HG02798 (cell line): ENCODE results near the gene PTPA.
"Not testable (repeated sequence)": the region's sequence is repeated elsewhere in the genome, so short reads cannot be mapped to it uniquely, and the experiment has no call there.

ENCODE experiments used
- ATAC-seq: cut with Tn5 transposase; IDR thresholded peaks from one replicate; pipeline ENCODE4 v1.9.1; 2021; ENCODE audit warnings: mild to moderate bottlenecking; ENCODE audit not compliant: unreplicated experiment, poor library complexity

Gene PTPA

DNA sequence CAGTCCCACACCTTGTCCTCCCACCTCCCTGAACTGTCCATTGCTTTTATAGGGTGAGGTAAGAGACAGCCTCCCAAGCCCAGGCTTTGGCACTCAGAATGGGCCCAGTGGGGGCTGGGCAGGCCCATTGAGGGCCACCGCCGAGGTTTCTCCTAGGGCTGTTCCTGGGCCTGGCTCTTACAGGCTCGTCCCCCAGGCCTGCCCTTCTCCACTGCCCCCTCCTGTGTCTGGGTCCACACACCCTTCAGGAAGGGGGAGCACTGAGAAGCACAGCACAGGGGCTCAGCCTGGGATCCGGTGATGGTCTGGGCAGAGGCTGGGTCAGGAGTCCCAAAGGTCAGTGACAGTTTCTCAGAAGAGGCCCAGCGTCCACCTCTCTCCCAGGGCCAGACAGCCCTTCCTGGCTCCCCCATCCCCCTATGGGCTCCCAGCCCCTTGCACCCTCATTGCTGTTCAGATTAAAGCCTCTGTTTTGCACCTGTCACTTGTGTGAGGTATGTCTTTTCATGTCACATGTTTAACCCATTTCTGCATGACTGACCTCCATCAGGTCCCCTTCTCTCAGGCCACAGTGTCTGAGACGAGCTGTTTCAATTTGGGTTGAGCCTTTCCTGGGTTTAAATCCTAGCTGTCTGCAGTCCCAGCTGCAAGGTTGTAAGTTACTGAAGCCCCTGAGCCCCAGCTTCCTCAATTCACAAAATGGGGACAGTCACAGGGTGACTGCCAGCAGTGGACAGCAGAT lies 37.4 kb downstream of the PTPA start:
- ATAC-seq: no peak

DNA sequence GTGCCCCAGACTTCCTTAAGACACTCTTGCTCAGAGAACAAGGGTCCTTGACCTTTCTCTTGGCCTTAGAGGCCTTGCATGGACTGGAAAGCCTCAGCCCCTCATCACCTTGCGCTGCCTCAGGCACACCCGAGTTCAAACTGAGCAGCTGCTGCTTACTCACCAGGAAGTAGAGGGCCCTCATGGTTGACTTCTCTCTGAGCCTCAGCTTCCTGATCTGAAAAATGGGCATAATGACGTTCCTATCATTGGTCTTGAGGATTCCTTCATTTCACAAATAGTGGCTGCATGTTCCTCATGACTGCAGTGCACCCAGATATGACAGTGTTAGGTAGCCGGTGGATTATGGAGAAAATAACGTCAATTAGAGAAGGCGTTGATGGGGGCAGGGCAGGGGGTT lies 38.2 kb downstream of the PTPA start:
- no peak for ATAC-seq

DNA sequence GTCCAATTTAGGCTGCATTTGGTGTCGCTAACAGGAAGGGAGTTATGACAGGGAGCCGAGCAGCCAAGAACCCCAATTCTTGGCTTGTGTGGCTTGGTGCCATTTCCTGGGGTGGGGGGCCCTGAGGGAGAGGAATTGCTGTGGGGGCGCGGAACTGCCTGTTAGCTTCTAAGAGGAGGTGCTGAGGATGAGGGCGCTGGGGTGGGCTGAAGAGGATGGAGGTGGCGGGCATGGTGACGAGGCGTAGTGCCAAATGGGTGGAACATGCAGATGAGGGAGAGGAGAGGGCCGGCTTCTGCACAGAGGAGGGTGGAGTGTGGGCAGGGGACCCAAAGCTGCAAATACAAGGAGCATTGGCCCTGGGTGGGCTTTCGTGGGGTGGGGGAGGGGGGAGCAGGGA lies 38.9 kb downstream of the PTPA start:
- no peak for ATAC-seq

DNA sequence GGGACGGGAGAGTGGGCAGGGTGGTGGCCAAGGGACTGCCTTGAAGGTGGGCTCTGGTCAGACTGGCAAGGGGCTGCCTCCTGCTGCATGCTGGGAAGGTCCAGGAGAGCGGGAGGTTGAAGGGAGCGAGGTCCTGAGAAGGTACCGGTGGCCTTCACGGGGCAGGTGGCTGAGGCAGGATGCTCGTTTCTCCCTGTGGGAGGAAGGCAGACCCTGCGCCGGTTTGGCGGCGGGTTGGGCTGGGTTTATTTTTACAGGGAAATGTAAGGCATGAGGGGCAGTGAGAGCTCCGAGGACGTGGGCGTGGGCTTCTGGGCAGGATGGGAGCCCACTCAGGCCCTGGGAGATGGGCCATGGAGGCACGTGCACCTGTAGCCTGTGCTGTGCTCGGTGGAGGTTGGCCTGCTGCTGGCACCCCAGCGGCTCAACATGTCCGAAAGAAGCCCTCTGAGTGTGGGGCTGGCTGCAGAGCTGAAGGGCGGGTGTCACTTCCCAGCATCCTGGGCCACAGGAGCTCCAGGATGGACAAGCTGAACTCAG lies 39.5 kb downstream of the PTPA start:
- no peak for ATAC-seq

DNA sequence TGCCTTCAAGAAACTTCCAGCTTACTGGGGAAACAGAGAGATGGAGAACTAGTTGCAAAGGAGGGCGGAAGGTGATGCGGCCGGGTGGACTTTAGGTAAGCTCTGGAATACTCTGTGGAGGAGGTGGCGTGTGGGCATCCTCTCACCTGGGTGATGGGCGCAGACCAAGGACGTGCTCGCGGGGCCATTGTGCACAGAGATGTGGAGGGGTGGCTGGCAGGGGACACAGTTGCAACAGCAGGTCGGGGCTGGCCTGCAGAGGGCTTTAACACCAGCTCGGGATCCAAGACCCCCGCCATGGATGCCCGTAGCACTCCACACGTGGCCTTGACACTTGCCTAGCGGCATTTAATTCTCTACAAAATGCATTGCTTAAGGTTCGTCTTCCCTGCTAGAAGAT lies 40.3 kb downstream of the PTPA start:
- ATAC-seq: no peak

DNA sequence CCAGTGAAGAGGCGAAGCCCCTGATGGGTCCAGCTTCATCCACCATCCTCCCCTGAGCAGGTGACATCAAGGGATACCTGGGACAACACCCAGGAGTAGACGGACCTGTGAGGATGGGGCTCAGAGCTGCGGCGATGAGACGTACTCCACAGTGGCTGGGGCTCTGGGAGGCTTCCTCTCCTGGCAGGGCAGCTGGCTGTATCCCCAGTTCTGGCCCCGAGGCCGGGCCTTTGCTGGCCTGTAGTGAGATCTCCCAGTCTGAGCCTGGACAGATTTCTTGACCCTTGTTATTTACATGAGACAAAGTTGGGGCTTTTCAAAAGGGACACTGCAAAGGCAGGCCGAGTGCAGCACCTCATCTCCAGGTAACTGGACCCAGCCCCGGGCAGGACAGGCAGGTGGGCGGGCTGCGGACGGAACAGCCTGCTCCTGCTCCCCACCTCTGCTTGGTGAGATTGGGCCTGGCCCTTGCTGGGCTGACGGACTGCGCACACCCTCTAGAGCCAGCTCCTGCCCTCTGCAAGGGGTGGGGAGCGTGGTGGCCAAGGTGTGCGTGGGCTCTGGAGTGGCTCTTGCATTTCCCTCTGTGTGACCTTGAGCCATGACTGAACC lies 43.8 kb downstream of the PTPA start:
- ATAC-seq: no peak

DNA sequence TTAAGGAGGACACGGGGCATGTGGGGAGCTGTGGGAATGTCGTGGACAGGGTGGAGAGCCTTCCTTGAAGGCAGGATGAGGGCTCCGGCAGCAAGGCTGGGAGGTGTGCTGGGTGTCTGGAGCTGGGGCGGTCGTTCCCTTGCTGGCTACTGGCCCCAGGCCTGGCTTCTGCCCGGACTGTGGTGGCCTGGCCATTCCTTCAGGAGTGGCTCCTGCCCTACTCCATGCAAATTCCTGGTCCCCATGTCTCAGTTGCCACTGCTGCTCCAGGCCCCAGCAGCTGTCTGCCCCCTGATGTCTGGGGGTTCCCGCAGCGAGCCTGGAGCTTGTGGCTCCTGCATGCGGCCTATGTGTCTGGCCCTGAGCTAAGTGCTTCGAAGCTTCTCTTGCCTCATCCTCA lies 44.9 kb downstream of the PTPA start:
- ATAC-seq: no peak

DNA sequence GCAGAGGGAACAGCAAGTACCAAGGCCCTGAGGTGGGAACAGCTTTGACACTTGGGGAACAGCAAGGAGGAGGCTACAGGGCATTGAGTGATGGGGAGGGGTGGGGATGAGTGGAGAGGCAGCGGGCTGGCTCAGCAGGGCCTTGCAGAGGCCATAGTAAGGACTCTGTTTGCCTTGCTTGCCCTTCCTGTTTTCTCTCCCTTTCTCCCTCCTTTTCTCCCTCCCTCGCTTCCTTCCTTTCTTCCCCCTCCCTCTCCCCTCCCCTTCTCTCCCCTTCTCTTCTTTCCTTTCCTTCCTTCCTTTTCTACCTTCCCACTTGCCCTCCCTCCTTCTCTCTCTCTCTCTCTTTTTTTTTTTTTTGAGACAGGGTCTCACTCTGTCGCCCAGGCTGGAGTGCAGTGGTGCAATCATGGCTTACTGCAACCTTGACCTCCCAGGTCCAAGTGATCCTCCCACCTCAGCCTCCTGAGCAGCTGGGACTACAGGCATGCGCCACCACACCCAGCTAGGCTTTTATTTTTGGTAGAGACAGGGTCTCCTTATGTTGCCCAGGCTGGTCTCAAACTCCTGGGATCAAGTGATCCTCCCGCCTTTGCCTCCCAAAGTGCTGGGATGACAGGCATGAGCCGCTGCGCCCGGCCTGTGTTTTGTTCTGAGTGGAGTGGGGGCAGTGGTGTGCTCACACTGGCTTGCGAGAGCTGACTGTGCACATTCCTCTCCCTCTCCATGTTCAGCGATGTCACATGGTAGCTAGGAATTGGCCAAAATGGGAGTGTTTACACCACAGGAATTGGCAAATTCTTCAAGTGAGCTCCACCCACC lies 49.7 kb downstream of the PTPA start:
- no peak for ATAC-seq

DNA sequence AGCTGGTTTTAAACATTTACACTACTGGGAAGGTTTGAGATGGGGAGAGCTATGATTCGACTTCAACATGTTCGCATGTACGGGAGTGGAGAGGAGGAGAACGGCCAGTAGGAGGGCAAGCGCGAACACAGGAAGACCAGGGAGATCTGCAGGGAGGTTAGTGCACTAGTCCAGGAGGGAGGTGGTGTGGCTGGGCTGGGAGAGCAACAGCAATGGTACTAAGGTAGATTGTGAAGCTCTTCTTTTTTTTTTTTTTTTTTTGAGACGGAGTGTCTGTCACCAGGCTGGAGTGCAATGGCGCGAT lies 50.3 kb downstream of the PTPA start:
- no peak for ATAC-seq

DNA sequence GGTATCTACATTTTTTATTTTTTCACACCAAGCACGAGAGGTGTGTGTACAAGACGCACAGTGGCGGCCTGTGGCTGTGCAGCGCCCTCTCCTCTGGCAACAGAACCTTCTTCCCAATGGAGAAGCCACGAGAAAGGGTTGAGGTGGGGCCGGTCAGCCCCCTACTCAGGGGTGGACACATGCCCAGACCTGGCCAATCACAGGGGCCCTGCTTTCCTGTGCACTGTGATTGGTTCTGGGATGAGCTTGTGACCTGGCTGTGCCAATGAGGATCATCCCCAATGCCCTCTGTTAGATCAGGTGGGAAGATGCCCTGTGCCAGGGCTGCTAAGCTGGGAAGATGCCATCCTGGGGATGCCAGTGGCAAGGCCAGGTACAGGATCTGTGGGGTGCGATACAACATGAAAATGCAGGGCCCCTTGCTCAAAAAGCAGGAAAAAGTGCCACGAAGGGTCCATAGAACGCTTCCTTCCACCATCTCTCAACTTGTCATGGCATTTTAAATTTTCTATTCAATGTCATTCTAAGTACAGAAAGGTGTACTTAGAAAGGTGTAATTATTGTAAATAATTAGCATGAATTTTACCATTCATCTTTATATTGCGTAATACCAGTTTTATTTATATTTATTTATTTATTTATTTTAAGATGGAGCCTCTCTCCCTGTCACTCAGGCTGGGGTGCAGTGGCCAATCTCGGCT lies 51.4 kb downstream of the PTPA start:
- no peak for ATAC-seq

DNA sequence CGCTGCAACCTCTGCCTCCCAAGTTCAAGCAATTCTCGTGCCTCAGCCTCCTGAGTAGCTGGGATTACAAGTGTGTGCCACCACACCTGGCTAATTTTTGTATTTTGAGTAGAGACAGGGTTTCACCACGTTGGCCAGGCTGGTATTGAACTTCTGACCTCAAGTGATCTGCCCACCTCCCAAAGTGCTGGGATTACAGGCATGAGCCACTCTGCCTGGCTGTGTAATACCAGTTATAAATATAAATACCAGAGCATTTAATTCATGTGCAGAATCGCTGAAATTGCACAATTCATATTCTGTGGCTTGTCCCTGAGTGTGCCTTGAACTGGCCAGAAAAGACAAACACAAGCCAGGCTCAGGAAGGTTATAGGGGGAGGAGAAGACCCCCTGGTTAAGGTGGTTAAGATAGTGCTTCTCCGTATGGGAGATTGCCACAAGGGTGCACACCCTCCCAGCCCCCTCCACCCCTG lies 52.0 kb downstream of the PTPA start:
- not testable (repeated sequence) for ATAC-seq

DNA sequence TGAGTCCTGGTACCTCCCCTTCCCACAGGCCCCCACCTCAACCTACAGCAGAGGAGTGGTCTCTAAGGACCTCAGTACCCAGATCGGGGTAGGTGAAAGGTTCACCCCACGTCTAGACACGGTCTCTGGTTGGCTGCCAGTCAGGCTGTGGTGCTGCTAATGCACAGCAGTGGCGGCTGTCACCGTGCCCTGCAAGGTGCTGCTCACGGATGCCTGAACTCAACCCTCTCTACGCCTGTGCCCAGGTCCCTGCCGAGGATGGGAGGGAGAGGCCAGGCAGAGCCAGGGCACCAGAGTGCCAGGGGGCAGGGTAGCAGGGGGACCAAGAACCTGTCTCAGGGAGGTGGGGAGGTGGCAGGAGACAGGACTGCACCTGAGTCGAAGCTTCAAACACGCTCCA lies 52.5 kb downstream of the PTPA start:
- ATAC-seq: no peak

DNA sequence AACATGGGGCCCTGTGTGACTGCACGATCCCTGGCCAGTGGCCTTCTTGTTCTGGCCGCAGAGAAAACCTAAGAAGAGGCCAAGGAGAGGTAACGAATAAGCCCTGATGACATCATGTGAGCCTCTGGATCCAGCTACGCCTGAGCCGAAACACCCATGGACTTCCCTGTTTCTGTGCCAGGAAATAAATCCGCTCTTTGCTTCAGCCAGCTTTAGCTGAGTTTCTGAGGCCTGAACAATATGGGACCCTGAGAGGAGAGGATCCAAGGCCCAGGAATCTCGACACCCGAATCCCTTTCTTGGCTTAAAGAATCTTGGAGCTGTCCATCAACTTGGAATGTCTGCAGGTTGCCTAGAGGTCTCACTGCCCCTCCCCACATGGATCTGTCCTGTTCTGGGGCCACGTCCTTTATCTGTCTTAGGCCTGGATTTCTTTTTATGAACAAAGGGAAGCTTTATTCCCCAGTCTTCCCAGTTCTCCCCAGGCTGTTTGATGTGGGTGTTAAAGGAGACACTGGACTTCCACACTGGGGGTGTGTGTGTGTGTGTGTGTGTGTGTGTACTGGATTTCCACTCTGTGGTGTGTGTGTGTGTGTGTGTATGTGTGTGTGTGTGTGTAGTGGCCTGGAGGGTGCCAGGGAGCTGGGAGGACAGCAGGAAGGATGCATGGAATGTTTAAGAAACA lies 53.2 kb downstream of the PTPA start:
- ATAC-seq: no peak

DNA sequence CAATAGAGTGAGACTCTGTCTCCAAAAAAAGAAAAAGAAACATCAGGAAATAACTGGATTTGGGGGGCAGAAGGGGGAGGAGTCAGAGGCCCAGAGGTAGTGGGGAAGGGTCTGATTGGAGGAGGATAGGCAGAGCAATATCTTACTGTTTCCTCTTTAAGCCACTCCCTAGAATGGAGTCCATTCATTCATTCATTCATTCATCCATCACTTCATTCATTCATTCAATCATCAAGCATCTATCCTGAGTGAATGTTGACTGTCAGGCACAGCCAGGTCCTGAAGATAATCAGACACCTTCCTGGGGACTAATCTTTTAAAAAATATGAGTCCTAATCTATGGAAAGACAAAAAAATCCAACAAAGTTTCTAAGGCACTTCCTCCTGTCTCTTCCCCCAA lies 54.0 kb downstream of the PTPA start:
- no peak for ATAC-seq

DNA sequence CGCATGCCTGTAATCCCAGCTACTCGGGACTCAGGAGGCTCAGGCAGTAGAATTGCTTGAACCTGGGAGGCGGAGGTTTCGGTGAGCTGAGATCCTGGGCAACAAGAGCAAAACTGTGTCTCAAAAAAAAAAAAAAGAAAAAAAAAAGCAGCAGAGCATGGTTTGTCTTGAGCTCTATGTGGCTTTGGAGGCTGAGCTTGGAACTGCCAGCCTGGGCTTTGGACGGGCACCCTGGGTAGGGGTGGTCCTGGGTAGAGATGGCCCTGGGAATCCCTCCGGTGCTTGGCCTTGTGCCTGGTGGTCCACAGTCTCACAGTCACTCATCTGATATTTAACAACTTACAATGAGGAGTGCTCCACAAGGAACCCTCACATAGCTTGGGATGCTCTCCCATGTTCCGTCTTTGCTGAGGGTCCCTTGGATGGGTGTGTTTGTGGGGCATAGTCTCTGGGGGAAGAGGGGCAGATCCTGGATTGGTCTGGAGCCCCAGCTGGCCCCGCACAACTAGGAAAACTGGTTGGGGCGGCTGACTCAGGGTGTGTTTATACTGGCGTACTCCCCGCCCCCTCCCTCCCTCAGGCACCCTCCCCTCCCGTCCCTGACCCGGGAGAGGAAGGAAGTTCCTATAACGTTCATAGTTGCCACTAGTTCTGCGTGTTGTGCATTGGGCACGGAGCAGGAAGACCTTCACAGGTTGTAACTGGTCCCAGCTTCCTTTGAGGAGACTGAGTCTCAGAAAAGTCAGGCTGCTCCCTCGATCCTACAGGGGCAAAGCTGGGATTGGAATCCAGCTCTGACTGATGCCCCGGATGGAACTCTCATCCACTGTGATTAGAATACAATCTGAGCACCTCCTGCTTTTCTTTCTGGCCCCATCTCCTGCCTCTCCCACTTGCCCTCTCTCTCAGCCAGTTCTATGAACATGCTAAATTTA lies 55.7 kb downstream of the PTPA start:
- ATAC-seq: no peak

DNA sequence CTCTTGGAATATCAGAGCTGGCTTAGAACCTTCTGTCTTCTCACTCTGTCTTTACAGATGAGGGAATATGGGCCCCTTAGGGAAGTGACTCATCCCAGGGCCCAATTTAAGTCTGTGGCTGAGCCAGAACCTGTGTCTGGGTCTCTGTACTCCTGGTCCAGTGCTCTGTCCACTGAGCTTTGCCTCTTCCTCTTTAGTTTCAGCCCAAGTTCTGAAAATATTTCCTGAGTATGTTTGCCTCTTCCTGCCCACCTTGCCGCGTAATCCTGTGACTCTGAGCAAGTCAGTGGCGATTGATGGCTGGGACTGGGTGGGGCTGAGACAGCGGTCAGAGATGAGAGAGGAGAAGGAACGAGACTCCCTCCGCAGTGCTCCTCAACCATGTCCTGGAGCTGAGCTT lies 59.0 kb downstream of the PTPA start:
- ATAC-seq: no peak

DNA sequence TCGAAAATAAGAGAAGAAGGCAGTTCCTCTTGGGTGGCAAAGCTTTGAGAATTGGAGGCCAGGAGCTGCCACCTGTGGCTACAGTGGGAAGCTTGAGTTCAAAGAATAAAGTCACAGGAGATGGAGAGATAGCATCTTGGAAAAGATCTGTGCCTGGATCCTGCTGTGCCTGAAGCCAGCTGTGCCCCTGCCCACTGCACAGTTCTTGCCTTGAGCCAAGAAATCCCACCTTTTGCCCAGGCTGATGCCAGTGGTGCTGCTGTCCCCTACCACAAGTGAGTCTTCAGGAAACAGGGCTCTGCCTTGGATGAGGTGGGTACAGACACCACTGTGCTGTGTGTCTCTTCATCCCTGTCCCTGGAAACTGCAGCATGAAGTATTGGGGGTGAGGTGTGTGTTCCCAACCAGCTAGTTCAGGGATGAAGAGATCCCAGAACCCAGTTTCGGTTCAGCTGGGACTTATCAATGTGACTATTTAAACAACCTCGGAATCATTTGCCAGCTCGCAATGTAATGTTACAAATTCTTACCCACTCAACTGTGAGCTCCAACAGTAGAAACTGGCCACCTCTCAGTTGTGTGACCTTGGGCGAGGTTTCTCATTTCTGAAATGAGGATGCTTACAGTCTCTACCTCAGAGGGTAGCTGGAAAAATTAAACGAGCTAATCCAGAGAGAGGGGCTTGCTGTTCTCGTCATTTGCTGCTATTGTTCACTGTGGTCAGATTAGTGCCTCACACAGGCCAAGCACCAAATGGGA lies 61.0 kb downstream of the PTPA start:
- ATAC-seq: no peak

DNA sequence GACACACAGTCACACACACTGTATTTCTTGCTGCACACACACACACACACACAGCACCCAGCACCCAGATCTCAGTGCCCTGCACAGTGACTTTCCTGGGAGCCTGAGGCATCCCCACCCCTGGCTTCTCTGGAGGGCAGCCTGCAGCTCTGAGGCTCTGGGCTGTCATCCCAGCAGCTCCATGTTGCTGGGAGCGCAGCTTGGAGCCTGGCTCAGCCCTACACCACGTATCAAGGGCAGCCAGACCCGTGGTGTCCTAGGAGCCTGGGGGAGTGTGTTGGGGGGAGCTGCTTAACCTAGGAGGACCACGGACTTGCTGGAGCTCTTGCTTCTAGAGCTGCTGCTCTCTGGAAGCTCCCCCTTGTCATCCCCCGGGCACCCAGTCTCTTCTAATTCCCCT lies 61.6 kb downstream of the PTPA start:
- no peak for ATAC-seq
